Loucy (cell line): ENCODE measurements around the gene CPZ.

ENCODE experiments used
- H2AFZ ChIP-seq: fragments of 200-600 bp; sonication (generic); 2 replicates; pipeline ENCODE4 v1.6.0; 2016; ENCODE audit warnings: antibody characterized with exemption, mild to moderate bottlenecking, low read length, moderate library complexity
- H3F3A ChIP-seq: fragments of 200-600 bp; 2 replicates; pipeline ENCODE4 v1.6.0; 2016; ENCODE audit warnings: antibody characterized with exemption, low read depth, mild to moderate bottlenecking
- H3K27me3 ChIP-seq: fragments of 200-600 bp; sonication (generic); 2 replicates; pipeline ENCODE4 v1.6.1; 2014; ENCODE audit warnings: low read length, mild to moderate bottlenecking; ENCODE audit not compliant: insufficient read depth, poor library complexity, severe bottlenecking
- H3K36me3 ChIP-seq: fragments of 200-600 bp; sonication (generic); 2 replicates; pipeline ENCODE4 v1.6.1; 2016; ENCODE audit warnings: low read length; ENCODE audit not compliant: insufficient read depth
- H3K4me1 ChIP-seq: fragments of 200-600 bp; sonication (generic); 2 replicates; pipeline ENCODE4 v1.5.1; 2014; ENCODE audit warnings: low read length, mild to moderate bottlenecking; ENCODE audit not compliant: insufficient read depth, poor library complexity, severe bottlenecking
- H3K4me2 ChIP-seq: fragments of 200-600 bp; sonication (generic); 2 replicates; pipeline ENCODE4 v1.6.0; 2014; ENCODE audit warnings: antibody characterized with exemption, low read length, low read depth, mild to moderate bottlenecking; ENCODE audit not compliant: poor library complexity, severe bottlenecking
- H3K4me3 ChIP-seq: fragments of 200-600 bp; sonication (generic); 2 replicates; pipeline ENCODE4 v1.5.1; 2014; ENCODE audit warnings: low read length, mild to moderate bottlenecking, mixed read lengths; ENCODE audit not compliant: poor library complexity, severe bottlenecking
- H3K79me2 ChIP-seq: fragments of 200-600 bp; sonication (generic); 2 replicates; pipeline ENCODE4 v1.6.1; 2014; ENCODE audit warnings: low read length; ENCODE audit not compliant: insufficient read depth
- H3K9ac ChIP-seq: fragments of 200-600 bp; sonication (generic); 2 replicates; pipeline ENCODE4 v1.6.0; 2014; ENCODE audit warnings: mild to moderate bottlenecking, low read depth, low read length, moderate library complexity; ENCODE audit not compliant: poor library complexity, severe bottlenecking
- H3K9me2 ChIP-seq: fragments of 200-600 bp; sonication (generic); replicated peaks from 2 replicates; pipeline ENCODE4 v1.6.1; 2016; ENCODE audit warnings: low read depth, low read length, mixed read lengths
- H3K9me3 ChIP-seq: fragments of 200-600 bp; sonication (generic); 2 replicates; pipeline ENCODE4 v1.6.1; 2014; ENCODE audit warnings: mild to moderate bottlenecking, antibody characterized with exemption, low read length, low read depth; ENCODE audit not compliant: insufficient read depth
- H4K20me1 ChIP-seq: fragments of 200-600 bp; sonication (generic); 2 replicates; pipeline ENCODE4 v1.6.0; 2014; ENCODE audit warnings: antibody characterized with exemption, low read length, mild to moderate bottlenecking; ENCODE audit not compliant: insufficient read depth, poor library complexity, severe bottlenecking
- CTCF ChIP-seq: fragments of 200-600 bp; sonication (generic); conservative IDR thresholded peaks from 2 replicates; pipeline ENCODE4 v1.5.1; 2014; ENCODE audit warnings: mild to moderate bottlenecking, antibody characterized with exemption, low read length
- EZH2phosphoT487 ChIP-seq: fragments of 200-600 bp; IDR thresholded peaks from 2 replicates; pipeline ENCODE4 v1.6.1; 2018; ENCODE audit warnings: antibody characterized with exemption, mild to moderate bottlenecking, moderate library complexity, borderline replicate concordance

Gene CPZ

GRCh38 chr4:8601086-8601485, 8.5 kb downstream of the CPZ start:
- Histone ChIP-seq H3K4me2 (no peak overlapping the region), H3K9me2 (no peaks in the 10 kb centered on the region), H3K4me1 (no peaks in the 10 kb centered on the region), H3K9ac (no peak overlapping the region), H3K9me3 (no peaks in the 10 kb centered on the region; the same call in 1 of the 2 replicates), H3K4me3 (no peak overlapping the region), H3K79me2 (no peaks in the 10 kb centered on the region), H3K36me3 (no peaks in the 10 kb centered on the region), H3K27me3 (no peaks in the 10 kb centered on the region), H4K20me1 (no peaks in the 10 kb centered on the region), H2AFZ (no peak overlapping the region), H3F3A (no peaks in the 10 kb centered on the region)
- TF ChIP-seq CTCF: no peak
- TF ChIP-seq EZH2phosphoT487: no peak

- H3K9me2 ChIP-seq: no peaks in the 10 kb centered on the region
- no peaks in the 10 kb centered on the region; the same call in 1 of the 2 replicates for H3K9me3 ChIP-seq
Measured at GRCh38 chr4:8601556-8601955, 9.0 kb downstream of the CPZ start.

GRCh38 chr4:8602686-8603430, 10.3 kb downstream of the CPZ start:
- no peaks in the 10 kb centered on the region for H3K4me1 ChIP-seq
- no peaks in the 10 kb centered on the region; the same call in 1 of the 2 replicates for H3K9me3 ChIP-seq
- H3K4me2 ChIP-seq: no peak overlapping the region
- H2AFZ ChIP-seq: no peak overlapping the region
- H3K9ac ChIP-seq: no peak overlapping the region
- H3K79me2 ChIP-seq: no peaks in the 10 kb centered on the region
- H3K36me3 ChIP-seq: no peaks in the 10 kb centered on the region
- H4K20me1 ChIP-seq: no peaks in the 10 kb centered on the region
- TF ChIP-seq EZH2phosphoT487 (no peak), CTCF (no peak)
- H3K27me3 ChIP-seq: no peaks in the 10 kb centered on the region
- H3F3A ChIP-seq: no peaks in the 10 kb centered on the region
- H3K4me3 ChIP-seq: no peak overlapping the region
- no peaks in the 10 kb centered on the region for H3K9me2 ChIP-seq

More at GRCh38 chr4:8601556-8601955, 9.0 kb downstream of the CPZ start:
- no peaks in the 10 kb centered on the region for H3K36me3 ChIP-seq
- TF ChIP-seq CTCF (no peak), EZH2phosphoT487 (no peak)
- no peak overlapping the region for H3K4me3 ChIP-seq
- no peak overlapping the region for H2AFZ ChIP-seq
- H4K20me1 ChIP-seq: no peaks in the 10 kb centered on the region
- no peaks in the 10 kb centered on the region for H3K27me3 ChIP-seq
- H3K79me2 ChIP-seq: no peaks in the 10 kb centered on the region
- H3K4me1 ChIP-seq: no peaks in the 10 kb centered on the region
- H3F3A ChIP-seq: no peaks in the 10 kb centered on the region
- no peak overlapping the region for H3K9ac ChIP-seq
- H3K4me2 ChIP-seq: no peak overlapping the region
